ENCODE results near the gene GARIN5A. TPM values are rescaled to one million over a fixed set of nuclear protein-coding genes. Genes with fewer than 3 reads are reported as not detected.

Gene GARIN5A
- total and polyA plus RNA-seq, 9 of the 15 experiments (the other 6 are each of a cell fraction or from before 2014, with no cell fraction given), result 0.10 to 0.82 (median 0.23) TPM; not detected in 2

DNA sequence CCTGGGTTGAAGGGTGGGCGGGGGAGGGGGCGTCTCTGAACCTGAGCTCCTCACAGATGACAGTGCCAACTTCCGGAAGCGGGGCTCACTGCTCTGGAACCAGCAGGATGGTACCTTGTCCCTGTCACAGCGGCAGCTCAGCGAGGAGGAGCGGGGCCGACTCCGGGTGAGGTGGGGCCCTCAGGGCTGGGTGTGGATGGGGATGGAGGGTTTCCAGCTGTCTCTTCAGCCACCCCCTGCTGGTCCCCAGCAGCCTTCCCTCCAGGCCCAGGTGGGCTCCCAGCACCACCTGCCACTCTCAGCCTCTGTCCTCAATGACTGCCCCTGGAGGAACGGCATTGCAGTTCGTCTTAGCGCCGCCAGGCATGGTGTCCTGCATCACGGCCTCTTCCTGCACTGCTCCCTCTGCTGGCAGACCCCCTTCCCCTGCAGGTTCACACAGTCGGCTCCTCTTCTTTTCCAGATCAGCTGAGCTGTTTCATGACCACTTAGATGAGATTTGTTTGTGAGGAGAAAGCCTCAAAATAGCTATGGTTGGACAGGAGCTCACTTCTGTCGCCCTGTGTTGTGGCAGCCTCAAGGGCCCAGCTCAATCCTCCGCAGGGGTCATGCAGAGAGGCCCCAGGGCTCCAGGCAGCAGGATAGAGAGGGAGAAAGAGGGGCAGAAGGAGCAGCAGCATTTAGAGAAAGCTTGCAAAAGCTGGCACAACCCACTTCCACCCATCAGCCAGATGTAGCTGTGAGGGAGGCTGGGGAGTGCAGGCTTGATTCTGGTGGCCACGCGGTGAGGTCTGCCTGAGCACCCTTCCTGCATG is 2.5 kb upstream of the GARIN5A start (continued):
- TF ChIP-seq CSDE1 (IDR thresholded peaks at IDR 0.05) (no peak), RBM14 (IDR thresholded peaks at IDR 0.05; ENCODE audit: borderline replicate concordance, insufficient read depth, low read depth, low read length) (no peak), ZNF354B (CRISPR knock-in tag; IDR thresholded peaks at IDR 0.05) (no peak), LEF1 (IDR thresholded peaks at IDR 0.05) (no peak), ZBTB1 (CRISPR knock-in tag; IDR thresholded peaks at IDR 0.05; ENCODE audit: borderline replicate concordance, low read depth) (no peak), SMAD1 (IDR thresholded peaks at IDR 0.05; ENCODE audit: low read depth, low read length, partially characterized antibody) (no peak), BRD9 (IDR thresholded peaks at IDR 0.05; ENCODE audit: low read depth, partially characterized antibody) (no peak), ELF1 (tag; IDR thresholded peaks at IDR 0.05) (0 out of 2 replicates have a peak, but pooled peaks have one; percentile 33), CBX5 (IDR thresholded peaks at IDR 0.05; ENCODE audit: borderline replicate concordance, low read depth) (0 out of 2 replicates have a peak, but pooled peaks have one; percentile 17), DLX4 (CRISPR knock-in tag; IDR thresholded peaks at IDR 0.05) (no peak), ZKSCAN1 (IDR thresholded peaks at IDR 0.05; ENCODE audit: low read depth, low read length) (no peak), RBM25 (IDR thresholded peaks at IDR 0.05; ENCODE audit: low read depth, low read length, severe bottlenecking) (no peak), ZNF311 (CRISPR knock-in tag; IDR thresholded peaks at IDR 0.05) (no peak), ZNF584 (CRISPR knock-in tag; IDR thresholded peaks at IDR 0.05; ENCODE audit: low read depth) (no peak), JUND (IDR thresholded peaks at IDR 0.05; ENCODE audit: borderline replicate concordance, low read depth, low read length) (peak; percentile 41; the same call in 1 of the 2 replicates), JUND (tag; IDR thresholded peaks at IDR 0.05; ENCODE audit: borderline replicate concordance, low read depth, low read length) (no peak), YY1 (IDR thresholded peaks at IDR 0.05; ENCODE audit: borderline replicate concordance in 1 of 3, control insufficient read depth in 1 of 3, extremely low read depth in 1 of 3, insufficient read depth in 3 of 3, insufficient read length in 1 of 3, insufficient replicate concordance in 2 of 3, low read depth in 1 of 3, low read length in 2 of 3) (peak in 1 of 3 experiments; percentile 70), BCLAF1 (IDR thresholded peaks at IDR 0.05; ENCODE audit: borderline replicate concordance in 1 of 2, control insufficient read depth in 1 of 2, low read depth in 2 of 2, low read length in 1 of 2) (no peak), ZNF3 (CRISPR knock-in tag; IDR thresholded peaks at IDR 0.05) (no peak), LCOR (CRISPR knock-in tag; IDR thresholded peaks at IDR 0.05) (no peak)
- TF ChIP-seq, protein P1, sequence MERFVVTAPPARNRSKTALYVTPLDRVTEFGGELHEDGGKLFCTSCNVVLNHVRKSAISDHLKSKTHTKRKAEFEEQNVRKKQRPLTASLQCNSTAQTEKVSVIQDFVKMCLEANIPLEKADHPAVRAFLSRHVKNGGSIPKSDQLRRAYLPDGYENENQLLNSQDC (CRISPR knock-in tag; IDR thresholded peaks at IDR 0.05), result no peak
- TF ChIP-seq, protein P2, sequence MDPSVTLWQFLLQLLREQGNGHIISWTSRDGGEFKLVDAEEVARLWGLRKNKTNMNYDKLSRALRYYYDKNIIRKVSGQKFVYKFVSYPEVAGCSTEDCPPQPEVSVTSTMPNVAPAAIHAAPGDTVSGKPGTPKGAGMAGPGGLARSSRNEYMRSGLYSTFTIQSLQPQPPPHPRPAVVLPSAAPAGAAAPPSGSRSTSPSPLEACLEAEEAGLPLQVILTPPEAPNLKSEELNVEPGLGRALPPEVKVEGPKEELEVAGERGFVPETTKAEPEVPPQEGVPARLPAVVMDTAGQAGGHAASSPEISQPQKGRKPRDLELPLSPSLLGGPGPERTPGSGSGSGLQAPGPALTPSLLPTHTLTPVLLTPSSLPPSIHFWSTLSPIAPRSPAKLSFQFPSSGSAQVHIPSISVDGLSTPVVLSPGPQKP (CRISPR knock-in tag; IDR thresholded peaks at IDR 0.05), result no peak
